Measurements from ENCODE around the gene TLE3. TPM values are rescaled to one million over a fixed set of nuclear protein-coding genes. Genes with fewer than 3 reads are reported as not detected.

Gene TLE3
- total RNA-seq, 1 donor from 2014 or later, result 45.4 TPM

- Histone ChIP-seq H3K4me3 (ENCODE audit: insufficient read depth, low read depth, low read length) (no peak overlapping the region), H2AFZ (ENCODE audit: low read depth, low read length) (no peak overlapping the region), H3K27me3 (ENCODE audit: insufficient read depth, low read length) (peaks cover 14% of the 10 kb centered on the region), H3K4me2 (ENCODE audit: low read length) (no peak overlapping the region), H3K9ac (ENCODE audit: low read length) (no peak overlapping the region), H3K79me2 (ENCODE audit: insufficient read depth, low read length) (no peaks in the 10 kb centered on the region), H3K36me3 (ENCODE audit: insufficient read depth, low read length) (no peaks in the 10 kb centered on the region), H3K4me1 (ENCODE audit: insufficient read depth, low read length) (peaks cover 16% of the 10 kb centered on the region), H3K9me3 (ENCODE audit: insufficient read depth, low read depth, low read length) (no peaks in the 10 kb centered on the region), H3K27ac (ENCODE audit: low read depth, low read length) (no peak overlapping the region), H4K20me1 (ENCODE audit: insufficient read depth, low read length) (no peaks in the 10 kb centered on the region)
- Mint-ChIP-seq H3K36me3 (ENCODE audit: low read depth, unreplicated experiment) (no peaks in the 10 kb centered on the region), H3K4me1 (ENCODE audit: low read depth, unreplicated experiment) (peaks cover 21% of the 10 kb centered on the region), H3K27me3 (ENCODE audit: low read depth, unreplicated experiment) (peaks cover 71% of the 10 kb centered on the region), H3K27ac (ENCODE audit: unreplicated experiment) (no peak overlapping the region), H3K9me3 (ENCODE audit: unreplicated experiment) (no peaks in the 10 kb centered on the region), H3K4me3 (ENCODE audit: unreplicated experiment) (no peak overlapping the region)
- no peak for TF ChIP-seq CTCF (IDR thresholded peaks at IDR 0.05; ENCODE audit: insufficient read depth, low read depth, low read length)
- TF ChIP-seq EZH2 (IDR thresholded peaks at IDR 0.05; ENCODE audit: insufficient read depth, low read length), result no peak
- FAIRE-seq, result no peak
- DNase-seq (ENCODE audit: low read depth), result no peak
Measured at GRCh38 chr15:70025413-70026296, 72.1 kb downstream of the TLE3 start.

DNA sequence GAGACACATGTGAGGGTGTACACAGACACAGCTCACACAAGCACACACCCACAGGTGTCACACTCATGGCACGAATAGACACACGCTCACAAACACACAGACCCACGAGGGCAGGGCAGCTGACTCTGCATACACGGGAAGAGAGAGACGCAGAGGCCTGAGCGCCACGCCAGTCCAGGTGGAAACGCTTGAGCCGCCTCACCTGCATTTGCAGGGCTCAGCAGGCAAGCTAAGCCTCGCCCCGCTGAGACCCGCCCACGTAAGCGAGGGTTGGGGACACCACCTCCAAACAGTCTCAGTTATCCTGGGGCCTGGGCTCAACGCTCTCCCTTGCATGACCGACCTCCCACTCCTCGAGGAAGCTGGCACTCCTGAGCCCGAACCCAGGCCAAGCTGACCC is 73.2 kb downstream of the TLE3 start:
- Mint-ChIP-seq H3K27ac (ENCODE audit: unreplicated experiment) (no peak overlapping the region), H3K36me3 (ENCODE audit: low read depth, unreplicated experiment) (no peaks in the 10 kb centered on the region)

More for the DNA sequence above, 73.2 kb downstream of the TLE3 start:
- Mint-ChIP-seq H3K4me1 (ENCODE audit: low read depth, unreplicated experiment) (peaks cover 21% of the 10 kb centered on the region), H3K4me3 (ENCODE audit: unreplicated experiment) (no peak overlapping the region), H3K27me3 (ENCODE audit: low read depth, unreplicated experiment) (peaks cover 68% of the 10 kb centered on the region), H3K9me3 (ENCODE audit: unreplicated experiment) (no peaks in the 10 kb centered on the region)
- Histone ChIP-seq H3K4me1 (ENCODE audit: insufficient read depth, low read length) (peaks cover 16% of the 10 kb centered on the region), H2AFZ (ENCODE audit: low read depth, low read length) (no peak overlapping the region), H4K20me1 (ENCODE audit: insufficient read depth, low read length) (no peaks in the 10 kb centered on the region), H3K27me3 (ENCODE audit: insufficient read depth, low read length) (peaks cover 14% of the 10 kb centered on the region), H3K9ac (ENCODE audit: low read length) (no peak overlapping the region), H3K36me3 (ENCODE audit: insufficient read depth, low read length) (no peaks in the 10 kb centered on the region), H3K4me2 (ENCODE audit: low read length) (no peak overlapping the region), H3K9me3 (ENCODE audit: insufficient read depth, low read depth, low read length) (no peaks in the 10 kb centered on the region), H3K79me2 (ENCODE audit: insufficient read depth, low read length) (no peaks in the 10 kb centered on the region), H3K4me3 (ENCODE audit: insufficient read depth, low read depth, low read length) (no peak overlapping the region), H3K27ac (ENCODE audit: low read depth, low read length) (no peak overlapping the region)
- FAIRE-seq (no peak), DNase-seq (ENCODE audit: low read depth) (no peak)
- TF ChIP-seq EZH2 (IDR thresholded peaks at IDR 0.05; ENCODE audit: insufficient read depth, low read length) (no peak), CTCF (IDR thresholded peaks at IDR 0.05; ENCODE audit: insufficient read depth, low read depth, low read length) (no peak)

Measured in astrocyte (in vitro differentiated cells and primary cell).